ENCODE results near the gene SDK1. TPM values are rescaled to one million over a fixed set of nuclear protein-coding genes. Genes with fewer than 3 reads are reported as not detected.

The SDK1 gene
- total and polyA plus RNA-seq, 2 donors (not counting 3 experiments of a cell fraction or from before 2014, with no cell fraction given), result 1.6 to 3.9 TPM

GRCh38 chr7:3336042-3336665 is 35.1 kb downstream of the SDK1 start:
- no peaks in the 10 kb centered on the region for H3K36me3 ChIP-seq (ENCODE audit: control insufficient read depth in 2 of 2, extremely low read depth in 1 of 2, insufficient read depth in 2 of 2, low read length in 2 of 2)
- no peak overlapping the region for H3K27ac ChIP-seq (ENCODE audit: insufficient read depth, low read depth, low read length)
- DNase-seq (ENCODE audit: low read depth, low spot score) (no peak), FAIRE-seq (no peak)
- H3K9ac ChIP-seq (replicated peaks; ENCODE audit: extremely low read depth, insufficient read depth, low read length), result no peak overlapping the region
- TF ChIP-seq EZH2 (IDR thresholded peaks at IDR 0.05; ENCODE audit: borderline replicate concordance, low read depth, low read length, severe bottlenecking) (no peak), CTCF (IDR thresholded peaks at IDR 0.05; ENCODE audit: extremely low read depth in 1 of 2, insufficient read depth in 1 of 2, low read depth in 1 of 2, low read length in 2 of 2) (no peak), FOS (IDR thresholded peaks at IDR 0.05; ENCODE audit: borderline replicate concordance, insufficient read depth, low read length) (no peak), GATA2 (IDR thresholded peaks at IDR 0.05; ENCODE audit: insufficient read depth, insufficient read length, low read depth, low read length) (no peak), POLR2A (IDR thresholded peaks at IDR 0.05; ENCODE audit: low read depth, low read length) (no peak), JUN (IDR thresholded peaks at IDR 0.05; ENCODE audit: borderline replicate concordance, insufficient read depth, insufficient read length, low read depth) (no peak), MYC (IDR thresholded peaks at IDR 0.05; ENCODE audit: low read depth, low read length) (no peak), MAX (IDR thresholded peaks at IDR 0.05; ENCODE audit: insufficient read depth, insufficient read length) (no peak)
- H3K27me3 ChIP-seq (ENCODE audit: control insufficient read depth in 2 of 2, insufficient read depth in 2 of 2, low read length in 2 of 2), result no peaks in the 10 kb centered on the region
- H2AFZ ChIP-seq (ENCODE audit: low read depth, low read length), result no peak overlapping the region
- intact Hi-C loops (cut with micrococcal nuclease) (no loop called here), dilution Hi-C loops (cut with MboI; ENCODE audit: extremely low pct_ligation_motif_present, low sequenced_read_pairs) (no loop called here)
- ChIA-PET POLR2A (no interaction called here), CTCF (no interaction called here)
- no peaks in the 10 kb centered on the region for H3K9me3 ChIP-seq (replicated peaks; ENCODE audit: control insufficient read depth, insufficient read depth, low read length)
- no peaks in the 10 kb centered on the region for H4K20me1 ChIP-seq (replicated peaks; ENCODE audit: control insufficient read depth, extremely low read depth, insufficient read depth, low read length)
- no peak overlapping the region for H3K4me3 ChIP-seq (replicated peaks in 1 of 3; ENCODE audit: insufficient read depth in 1 of 3, low read depth in 1 of 3, low read length in 3 of 3)
- BruUV-seq (replicated peaks), result no TSS peak
- no peaks in the 10 kb centered on the region for H3K79me2 ChIP-seq (ENCODE audit: control insufficient read depth, insufficient read depth, low read length)
- no peak overlapping the region for H3K4me2 ChIP-seq (ENCODE audit: insufficient read depth, low read length)
- no peaks in the 10 kb centered on the region for H3K9me1 ChIP-seq (replicated peaks; ENCODE audit: control insufficient read depth, extremely low read depth, insufficient read depth, low read length)
- no peaks in the 10 kb centered on the region for H3K4me1 ChIP-seq (ENCODE audit: control insufficient read depth, extremely low read depth, insufficient read depth, low read length)

All from endothelial cell of umbilical vein (primary cell).